Measurements from ENCODE around the gene ANKFN1. TPM values are rescaled to one million over a fixed set of nuclear protein-coding genes. Genes with fewer than 3 reads are reported as not detected.

ANKFN1 gene
- total RNA-seq, 1 experiment from 2014 or later: not detected

DNA sequence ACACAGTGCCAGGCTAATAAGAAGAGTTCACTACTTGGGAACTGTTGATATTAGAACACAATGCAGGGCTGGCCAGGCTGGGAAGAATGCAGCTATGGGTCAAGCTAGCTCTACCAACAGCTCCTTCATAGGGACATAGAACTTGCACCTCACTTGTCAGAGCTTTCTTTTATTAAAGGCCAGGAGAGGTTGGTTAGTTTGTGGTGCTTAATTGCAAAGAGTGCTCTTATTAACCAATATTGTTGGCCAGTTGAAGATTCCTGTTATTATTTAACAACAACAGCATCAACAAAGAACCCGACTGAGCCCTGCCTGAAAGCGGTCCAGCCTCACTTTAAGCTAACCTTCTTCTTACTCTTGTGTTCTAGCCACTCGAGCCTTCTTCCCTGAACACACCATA is 43.4 kb upstream of the ANKFN1 start:
- Histone ChIP-seq H3K4me2 (ENCODE audit: insufficient read depth, insufficient read length, low read length) (no peak overlapping the region), H4K20me1 (ENCODE audit: control insufficient read depth, insufficient read depth, insufficient read length) (no peaks in the 10 kb centered on the region), H4K5ac (ENCODE audit: insufficient read length, low read depth, low read length) (no peak overlapping the region), H2BK120ac (ENCODE audit: low read depth, low read length, poor library complexity, severe bottlenecking) (no peak overlapping the region), H3K9ac (ENCODE audit: extremely low read depth, insufficient read length, low read length) (no peak overlapping the region), H2AK5ac (ENCODE audit: insufficient read length, low read length) (no peak overlapping the region), H3K56ac (ENCODE audit: insufficient read length, low read depth, low read length) (no peak overlapping the region), H3K4ac (ENCODE audit: low read depth, low read length) (no peak overlapping the region), H2BK20ac (ENCODE audit: low read depth, low read length, poor library complexity, severe bottlenecking) (no peak overlapping the region), H3K4me1 (ENCODE audit: insufficient read depth, low read length) (no peaks in the 10 kb centered on the region), H2BK5ac (ENCODE audit: insufficient read length, low read length) (no peak overlapping the region), H3K27me3 (ENCODE audit: insufficient read depth, low read length) (no peaks in the 10 kb centered on the region), H3K14ac (ENCODE audit: insufficient read depth, low read length) (no peak overlapping the region), H2AFZ (ENCODE audit: low read length) (no peak overlapping the region), H3K23ac (ENCODE audit: insufficient read length, low read depth, low read length) (no peak overlapping the region), H3K79me1 (ENCODE audit: insufficient read depth, low read depth, low read length, poor library complexity, severe bottlenecking) (no peaks in the 10 kb centered on the region), H2BK15ac (ENCODE audit: low read depth, low read length) (no peak overlapping the region), H3K79me2 (ENCODE audit: insufficient read depth, low read length) (no peaks in the 10 kb centered on the region; the same call in 1 of the 2 replicates), H3K27ac (ENCODE audit: insufficient read length, low read depth, low read length) (no peak overlapping the region), H3K18ac (ENCODE audit: insufficient read length, low read depth, low read length) (no peak overlapping the region), H4K91ac (ENCODE audit: insufficient read length, low read depth, low read length) (no peak overlapping the region), H3K9me3 (ENCODE audit: control insufficient read depth, low read depth, low read length) (no peaks in the 10 kb centered on the region), H4K8ac (replicated peaks; ENCODE audit: insufficient read length, low read depth, low read length) (no peak overlapping the region), H3K23me2 (ENCODE audit: insufficient read length, low read depth, low read length, poor library complexity, severe bottlenecking) (no peaks in the 10 kb centered on the region), H3T11ph (ENCODE audit: low read length) (no peak overlapping the region), H2BK12ac (ENCODE audit: insufficient read length, low read depth, low read length) (no peak overlapping the region)
- Mint-ChIP-seq H3K27me3 (ENCODE audit: low read depth) (no peaks in the 10 kb centered on the region), H3K27ac (no peak overlapping the region), H3K4me1 (peaks cover 0 to 2% of the 10 kb centered on the region in 2 experiments; a peak in 1 of 4 replicates), H3K9me3 (no peaks in the 10 kb centered on the region), H3K4me3 (no peak overlapping the region), H3K36me3 (ENCODE audit: insufficient read depth in 1 of 3, low read depth in 3 of 3) (no peaks in the 10 kb centered on the region)
- WGBS (ENCODE audit: extremely low coverage, insufficient read length, low lambda C conversion rate): no CpG with 5 or more reads among the region's 3 CpGs
- DNase-seq: no peak
- TF ChIP-seq, protein P1, sequence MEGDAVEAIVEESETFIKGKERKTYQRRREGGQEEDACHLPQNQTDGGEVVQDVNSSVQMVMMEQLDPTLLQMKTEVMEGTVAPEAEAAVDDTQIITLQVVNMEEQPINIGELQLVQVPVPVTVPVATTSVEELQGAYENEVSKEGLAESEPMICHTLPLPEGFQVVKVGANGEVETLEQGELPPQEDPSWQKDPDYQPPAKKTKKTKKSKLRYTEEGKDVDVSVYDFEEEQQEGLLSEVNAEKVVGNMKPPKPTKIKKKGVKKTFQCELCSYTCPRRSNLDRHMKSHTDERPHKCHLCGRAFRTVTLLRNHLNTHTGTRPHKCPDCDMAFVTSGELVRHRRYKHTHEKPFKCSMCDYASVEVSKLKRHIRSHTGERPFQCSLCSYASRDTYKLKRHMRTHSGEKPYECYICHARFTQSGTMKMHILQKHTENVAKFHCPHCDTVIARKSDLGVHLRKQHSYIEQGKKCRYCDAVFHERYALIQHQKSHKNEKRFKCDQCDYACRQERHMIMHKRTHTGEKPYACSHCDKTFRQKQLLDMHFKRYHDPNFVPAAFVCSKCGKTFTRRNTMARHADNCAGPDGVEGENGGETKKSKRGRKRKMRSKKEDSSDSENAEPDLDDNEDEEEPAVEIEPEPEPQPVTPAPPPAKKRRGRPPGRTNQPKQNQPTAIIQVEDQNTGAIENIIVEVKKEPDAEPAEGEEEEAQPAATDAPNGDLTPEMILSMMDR (conservative IDR thresholded peaks at IDR 0.05): no peak
